HL-60 (cell line): ENCODE results near the gene FAM47E.

Source experiments
- DNase-seq, 2 experiments: peaks; one replicate each; pipeline ENCODE4 v3.0.0-alpha.2; 2010 to 2020; ENCODE audit warnings: low read depth in 1 of 2, low spot score in 1 of 2
- H3K27ac ChIP-seq: fragments of 250-450 bp; sonication (Bioruptor Pico); replicated peaks from 2 replicates; pipeline ENCODE4 v1.5.1; 2020; ENCODE audit warnings: mild to moderate bottlenecking, moderate library complexity
- H3K27me3 ChIP-seq: fragments of 250-450 bp; sonication (Bioruptor Pico); 2 replicates; pipeline ENCODE4 v1.5.1; 2021; ENCODE audit warnings: mild to moderate bottlenecking, moderate library complexity; ENCODE audit not compliant: insufficient read depth, poor library complexity, severe bottlenecking
- H3K4me3 ChIP-seq: replicated peaks from 2 replicates; pipeline ENCODE4 v1.5.1; 2011; ENCODE audit warnings: mild to moderate bottlenecking, control low read depth, low read length; ENCODE audit not compliant: insufficient read depth
- GABPA ChIP-seq: IDR thresholded peaks from 2 replicates; pipeline ENCODE4 v1.6.1; 2012; ENCODE audit warnings: low read depth
- POLR2AphosphoS5 ChIP-seq: IDR thresholded peaks from 2 replicates; pipeline ENCODE4 v1.6.1; 2012; ENCODE audit warnings: low read depth
- SPI1 ChIP-seq: IDR thresholded peaks from 2 replicates; pipeline ENCODE4 v1.6.1; 2012; ENCODE audit warnings: low read depth, mild to moderate bottlenecking, borderline replicate concordance
- TF ChIP-seq, protein P1 (sequence below): IDR thresholded peaks from 2 replicates; pipeline ENCODE4 v1.6.1; 2012; ENCODE audit warnings: low read depth; ENCODE audit not compliant: insufficient replicate concordance
- TF ChIP-seq, protein P2 (sequence below): IDR thresholded peaks from one replicate; pipeline ENCODE4 v1.5.1; 2011; ENCODE audit warnings: low read length, control low read depth, inconsistent platforms; ENCODE audit not compliant: insufficient read depth

Gene FAM47E

DNA sequence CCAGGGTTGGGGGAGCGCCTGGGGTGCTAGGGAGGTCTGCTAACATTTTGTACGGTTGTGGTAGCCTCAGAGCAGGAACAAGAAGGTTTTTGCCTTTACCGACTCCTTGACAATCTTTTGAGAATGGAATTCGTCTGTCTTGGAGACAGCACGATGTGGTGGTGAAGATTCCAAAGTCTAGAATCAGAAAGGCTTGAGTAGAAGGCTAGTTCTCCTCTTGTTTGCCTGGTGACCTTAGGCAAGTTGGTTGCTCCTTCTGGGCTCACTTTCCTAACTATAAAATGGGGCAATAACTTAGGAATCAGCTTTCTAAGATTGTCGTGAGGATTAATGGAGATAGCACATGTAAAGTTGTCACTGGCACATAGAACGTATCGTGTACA, 741 bp downstream of the FAM47E start:
- Histone ChIP-seq H3K27ac (no peak overlapping the region), H3K27me3 (peaks cover 18% of the 10 kb centered on the region), H3K4me3 (no peak overlapping the region)
- DNase-seq, result no peak
- TF ChIP-seq POLR2AphosphoS5 (no peak), GABPA (no peak), SPI1 (no peak)
- TF ChIP-seq, protein P1, sequence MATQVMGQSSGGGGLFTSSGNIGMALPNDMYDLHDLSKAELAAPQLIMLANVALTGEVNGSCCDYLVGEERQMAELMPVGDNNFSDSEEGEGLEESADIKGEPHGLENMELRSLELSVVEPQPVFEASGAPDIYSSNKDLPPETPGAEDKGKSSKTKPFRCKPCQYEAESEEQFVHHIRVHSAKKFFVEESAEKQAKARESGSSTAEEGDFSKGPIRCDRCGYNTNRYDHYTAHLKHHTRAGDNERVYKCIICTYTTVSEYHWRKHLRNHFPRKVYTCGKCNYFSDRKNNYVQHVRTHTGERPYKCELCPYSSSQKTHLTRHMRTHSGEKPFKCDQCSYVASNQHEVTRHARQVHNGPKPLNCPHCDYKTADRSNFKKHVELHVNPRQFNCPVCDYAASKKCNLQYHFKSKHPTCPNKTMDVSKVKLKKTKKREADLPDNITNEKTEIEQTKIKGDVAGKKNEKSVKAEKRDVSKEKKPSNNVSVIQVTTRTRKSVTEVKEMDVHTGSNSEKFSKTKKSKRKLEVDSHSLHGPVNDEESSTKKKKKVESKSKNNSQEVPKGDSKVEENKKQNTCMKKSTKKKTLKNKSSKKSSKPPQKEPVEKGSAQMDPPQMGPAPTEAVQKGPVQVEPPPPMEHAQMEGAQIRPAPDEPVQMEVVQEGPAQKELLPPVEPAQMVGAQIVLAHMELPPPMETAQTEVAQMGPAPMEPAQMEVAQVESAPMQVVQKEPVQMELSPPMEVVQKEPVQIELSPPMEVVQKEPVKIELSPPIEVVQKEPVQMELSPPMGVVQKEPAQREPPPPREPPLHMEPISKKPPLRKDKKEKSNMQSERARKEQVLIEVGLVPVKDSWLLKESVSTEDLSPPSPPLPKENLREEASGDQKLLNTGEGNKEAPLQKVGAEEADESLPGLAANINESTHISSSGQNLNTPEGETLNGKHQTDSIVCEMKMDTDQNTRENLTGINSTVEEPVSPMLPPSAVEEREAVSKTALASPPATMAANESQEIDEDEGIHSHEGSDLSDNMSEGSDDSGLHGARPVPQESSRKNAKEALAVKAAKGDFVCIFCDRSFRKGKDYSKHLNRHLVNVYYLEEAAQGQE, result no peak
- TF ChIP-seq, protein P2, sequence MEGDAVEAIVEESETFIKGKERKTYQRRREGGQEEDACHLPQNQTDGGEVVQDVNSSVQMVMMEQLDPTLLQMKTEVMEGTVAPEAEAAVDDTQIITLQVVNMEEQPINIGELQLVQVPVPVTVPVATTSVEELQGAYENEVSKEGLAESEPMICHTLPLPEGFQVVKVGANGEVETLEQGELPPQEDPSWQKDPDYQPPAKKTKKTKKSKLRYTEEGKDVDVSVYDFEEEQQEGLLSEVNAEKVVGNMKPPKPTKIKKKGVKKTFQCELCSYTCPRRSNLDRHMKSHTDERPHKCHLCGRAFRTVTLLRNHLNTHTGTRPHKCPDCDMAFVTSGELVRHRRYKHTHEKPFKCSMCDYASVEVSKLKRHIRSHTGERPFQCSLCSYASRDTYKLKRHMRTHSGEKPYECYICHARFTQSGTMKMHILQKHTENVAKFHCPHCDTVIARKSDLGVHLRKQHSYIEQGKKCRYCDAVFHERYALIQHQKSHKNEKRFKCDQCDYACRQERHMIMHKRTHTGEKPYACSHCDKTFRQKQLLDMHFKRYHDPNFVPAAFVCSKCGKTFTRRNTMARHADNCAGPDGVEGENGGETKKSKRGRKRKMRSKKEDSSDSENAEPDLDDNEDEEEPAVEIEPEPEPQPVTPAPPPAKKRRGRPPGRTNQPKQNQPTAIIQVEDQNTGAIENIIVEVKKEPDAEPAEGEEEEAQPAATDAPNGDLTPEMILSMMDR, result no peak

- H3K27me3 ChIP-seq, result peaks cover 18% of the 10 kb centered on the region
- TF ChIP-seq, protein P1, result no peak
- TF ChIP-seq, protein P2, result no peak
- TF ChIP-seq GABPA (no peak), POLR2AphosphoS5 (no peak), SPI1 (no peak)
- H3K4me3 ChIP-seq, result no peak overlapping the region
- H3K27ac ChIP-seq, result no peak overlapping the region
- no peak for DNase-seq
These were observed 2.0 kb downstream of the FAM47E start for GRCh38 chr4:76253511-76253910.

DNA sequence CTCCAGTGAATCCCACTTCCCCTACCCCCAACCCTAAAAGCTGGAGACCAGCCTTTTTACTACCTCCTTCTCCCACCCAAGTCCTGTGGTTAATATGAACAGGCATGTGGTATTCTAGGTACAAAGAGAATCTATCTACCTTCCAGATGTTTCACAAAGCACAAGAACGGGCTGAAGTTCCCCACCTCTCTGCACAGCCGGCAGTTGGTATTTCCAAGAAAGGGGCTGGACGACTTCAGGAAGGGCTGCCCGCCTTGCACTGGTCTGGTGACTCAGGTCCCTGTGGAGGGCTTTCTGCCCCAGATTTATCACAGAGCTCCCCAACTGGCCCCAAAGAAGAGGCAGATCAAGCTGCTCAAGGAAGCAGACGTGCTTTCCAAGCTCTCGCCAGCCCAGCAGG, 4.5 kb downstream of the FAM47E start:
- TF ChIP-seq POLR2AphosphoS5 (no peak), GABPA (no peak), SPI1 (no peak)
- TF ChIP-seq, protein P2, result no peak
- TF ChIP-seq, protein P1, result no peak
- H3K27ac ChIP-seq, result no peak overlapping the region
- DNase-seq, result no peak
- no peak overlapping the region for H3K4me3 ChIP-seq
- peaks cover 4% of the 10 kb centered on the region for H3K27me3 ChIP-seq
